HL-60 (cell line): ENCODE measurements around the gene SLC16A5.

Source experiments
- CTCF ChIP-seq: IDR thresholded peaks from one replicate; pipeline ENCODE4 v1.5.1; 2011; ENCODE audit warnings: low read length, control low read depth, inconsistent platforms; ENCODE audit not compliant: insufficient read depth
- POLR2AphosphoS5 ChIP-seq: IDR thresholded peaks from 2 replicates; pipeline ENCODE4 v1.6.1; 2012; ENCODE audit warnings: low read depth
- REST ChIP-seq: IDR thresholded peaks from 2 replicates; pipeline ENCODE4 v1.6.1; 2012; ENCODE audit warnings: low read depth; ENCODE audit not compliant: insufficient replicate concordance

GRCh38 chr17:75065562-75066151 is 22.1 kb upstream of the SLC16A5 start:
- no peak for TF ChIP-seq CTCF
- TF ChIP-seq REST = no peak
- TF ChIP-seq POLR2AphosphoS5 = no peak
